OCI-LY1 (cell line): ENCODE measurements around the gene OR2Z1.

Source experiments
- H2AFZ ChIP-seq: fragments of 200-600 bp; sonication (generic), shearing (Covaris generic); 2 replicates; pipeline ENCODE4 v1.6.0; 2014; ENCODE audit warnings: antibody characterized with exemption, mild to moderate bottlenecking, low read length
- H3F3A ChIP-seq: fragments of 200-600 bp; sonication (generic), shearing (Covaris generic); 2 replicates; pipeline ENCODE4 v1.6.0; 2014; ENCODE audit warnings: mild to moderate bottlenecking, antibody characterized with exemption, low read length, moderate library complexity; ENCODE audit not compliant: insufficient read depth
- H3K27ac ChIP-seq: fragments of 200-600 bp; sonication (generic); 2 replicates; pipeline ENCODE4 v1.5.1; 2014; ENCODE audit warnings: low read length, mixed run types, mild to moderate bottlenecking, low read depth; ENCODE audit not compliant: poor library complexity, severe bottlenecking
- H3K27me3 ChIP-seq: fragments of 200-600 bp; sonication (generic); 2 replicates; pipeline ENCODE4 v1.6.0; 2014; ENCODE audit warnings: antibody characterized with exemption, mild to moderate bottlenecking, low read length, moderate library complexity; ENCODE audit not compliant: insufficient read depth
- H3K36me3 ChIP-seq: fragments of 200-600 bp; sonication (generic); 2 replicates; pipeline ENCODE4 v1.6.1; 2014; ENCODE audit warnings: mild to moderate bottlenecking, antibody characterized with exemption, low read length, moderate library complexity, mixed read lengths; ENCODE audit not compliant: insufficient read depth
- H3K4me1 ChIP-seq: fragments of 200-600 bp; sonication (generic); 2 replicates; pipeline ENCODE4 v1.5.1; 2014; ENCODE audit warnings: mild to moderate bottlenecking, low read length, moderate library complexity; ENCODE audit not compliant: insufficient read depth, severe bottlenecking
- H3K4me2 ChIP-seq: fragments of 200-600 bp; sonication (generic), shearing (Covaris generic); 2 replicates; pipeline ENCODE4 v1.6.1; 2014; ENCODE audit warnings: low read length
- H3K4me3 ChIP-seq: fragments of 200-600 bp; sonication (generic); 2 replicates; pipeline ENCODE4 v1.5.1; 2014; ENCODE audit warnings: low read length, low read depth, mild to moderate bottlenecking, mixed read lengths; ENCODE audit not compliant: poor library complexity, severe bottlenecking
- H3K79me2 ChIP-seq: fragments of 200-600 bp; shearing (Covaris generic); 2 replicates; pipeline ENCODE4 v1.6.1; 2016; ENCODE audit warnings: mixed run types, low read length, mixed read lengths; ENCODE audit not compliant: insufficient read depth
- H3K9ac ChIP-seq: fragments of 200-600 bp; sonication (generic), shearing (Covaris generic); 2 replicates; pipeline ENCODE4 v1.6.1; 2014; ENCODE audit warnings: mild to moderate bottlenecking, low read length, mixed read lengths
- H3K9me2 ChIP-seq: fragments of 200-600 bp; sonication (generic), shearing (Covaris generic); 2 replicates; pipeline ENCODE4 v1.6.1; 2014; ENCODE audit warnings: low read depth, mild to moderate bottlenecking, low read length, mixed read lengths
- H3K9me3 ChIP-seq: fragments of 200-600 bp; shearing (Covaris generic); 2 replicates; pipeline ENCODE4 v1.6.1; 2014; ENCODE audit warnings: low read length, mixed read lengths
- H4K20me1 ChIP-seq: fragments of 200-600 bp; sonication (generic), shearing (Covaris generic); 2 replicates; pipeline ENCODE4 v1.6.0; 2016; ENCODE audit warnings: mild to moderate bottlenecking, low read length; ENCODE audit not compliant: insufficient read depth
- CTCF ChIP-seq: fragments of 200-600 bp; sonication (generic), shearing (Covaris generic); IDR thresholded peaks from 2 replicates; pipeline ENCODE4 v1.5.1; 2017; ENCODE audit warnings: mild to moderate bottlenecking, antibody characterized with exemption, low read length, moderate library complexity, mixed read lengths
- EZH2 ChIP-seq: fragments of 200-600 bp; sonication (generic), shearing (Covaris generic); IDR thresholded peaks from 2 replicates; pipeline ENCODE4 v1.8.0; 2017; ENCODE audit warnings: borderline replicate concordance, mixed run types, mild to moderate bottlenecking, antibody characterized with exemption, low read length, moderate library complexity, mixed read lengths

The OR2Z1 gene, protein sequence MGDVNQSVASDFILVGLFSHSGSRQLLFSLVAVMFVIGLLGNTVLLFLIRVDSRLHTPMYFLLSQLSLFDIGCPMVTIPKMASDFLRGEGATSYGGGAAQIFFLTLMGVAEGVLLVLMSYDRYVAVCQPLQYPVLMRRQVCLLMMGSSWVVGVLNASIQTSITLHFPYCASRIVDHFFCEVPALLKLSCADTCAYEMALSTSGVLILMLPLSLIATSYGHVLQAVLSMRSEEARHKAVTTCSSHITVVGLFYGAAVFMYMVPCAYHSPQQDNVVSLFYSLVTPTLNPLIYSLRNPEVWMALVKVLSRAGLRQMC

DNA sequence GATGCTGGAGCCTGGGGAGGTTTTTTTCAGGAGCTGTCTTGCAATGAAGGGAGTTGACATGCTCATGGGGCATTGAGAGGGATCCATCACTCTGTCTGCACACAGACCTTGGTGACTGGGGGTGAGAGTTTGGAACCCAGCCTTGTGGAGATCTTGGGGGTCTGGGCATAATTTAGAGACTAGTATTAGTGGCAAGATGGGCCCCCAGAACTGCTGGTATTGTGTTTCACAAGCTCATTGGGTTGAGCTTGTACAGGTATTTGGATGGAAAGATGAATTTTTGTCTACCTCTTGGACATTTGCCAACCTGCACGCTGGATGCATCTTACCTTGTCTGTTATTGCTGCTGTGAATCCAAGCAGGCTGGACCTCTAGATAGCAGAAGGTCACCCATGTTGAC lies at the start of gene OR2Z1:
TSS of gene OR2Z1 (plus strand) at position 301 of the 400 bp plus-strand sequence. CDS start 9,395 bp downstream, outside the sequence.
- Histone ChIP-seq H4K20me1 (no peaks in the 10 kb centered on the region), H3K4me2 (no peak within 1 kb of the TSS), H3K79me2 (no peaks in the 10 kb centered on the region), H3K27me3 (no peaks in the 10 kb centered on the region), H3K36me3 (no peaks in the 10 kb centered on the region), H2AFZ (no peak within 1 kb of the TSS), H3K9me3 (no peaks in the 10 kb centered on the region), H3F3A (no peaks in the 10 kb centered on the region), H3K9ac (no peak within 1 kb of the TSS), H3K9me2 (no peaks in the 10 kb centered on the region), H3K27ac (no peak within 1 kb of the TSS), H3K4me3 (no peak within 1 kb of the TSS), H3K4me1 (no peaks in the 10 kb centered on the region)
- TF ChIP-seq EZH2 (no peak), CTCF (no peak)

DNA sequence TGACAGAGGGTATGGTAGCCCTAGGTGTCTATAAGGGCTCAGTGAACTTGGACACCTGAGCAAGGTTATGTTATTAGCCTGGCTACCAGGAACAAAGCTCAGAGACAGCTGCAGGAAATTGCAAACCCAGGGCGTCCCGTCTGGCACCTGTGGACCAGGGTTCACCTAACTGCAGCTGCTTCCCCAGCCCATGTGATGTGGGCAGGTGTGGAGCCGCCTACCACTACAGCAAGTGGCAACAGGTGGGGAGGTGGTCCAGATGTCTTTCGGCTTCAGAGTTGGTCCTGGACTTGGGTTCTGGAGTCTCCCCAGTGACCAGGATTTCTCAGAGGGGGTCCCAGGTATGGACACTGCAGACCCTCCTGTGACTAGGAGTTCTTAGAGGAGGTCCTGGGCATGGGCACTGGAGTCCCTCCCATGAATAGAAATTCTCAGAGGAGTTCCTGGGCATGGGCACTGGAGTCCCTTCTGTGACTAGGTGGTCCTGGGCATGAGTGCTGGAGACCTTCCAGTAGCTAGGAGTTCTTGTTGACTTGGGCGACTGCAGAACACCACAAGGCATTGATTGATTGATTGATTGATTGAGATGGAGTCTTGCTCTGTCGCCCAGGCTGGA lies 48.0 kb upstream of the OR2Z1 start:
- Histone ChIP-seq H3K4me3 (no peak overlapping the region), H3K9me3 (no peaks in the 10 kb centered on the region), H3K27ac (no peak overlapping the region), H3K4me2 (no peak overlapping the region), H3K4me1 (no peaks in the 10 kb centered on the region), H3K36me3 (no peaks in the 10 kb centered on the region), H3K27me3 (no peaks in the 10 kb centered on the region), H3K9me2 (no peaks in the 10 kb centered on the region), H3F3A (no peaks in the 10 kb centered on the region), H3K9ac (no peak overlapping the region), H4K20me1 (no peaks in the 10 kb centered on the region), H3K79me2 (no peaks in the 10 kb centered on the region), H2AFZ (no peak overlapping the region)
- no peak for TF ChIP-seq CTCF
- no peak for TF ChIP-seq EZH2

GRCh38 chr19:8675066-8675465 lies 46.4 kb upstream of the OR2Z1 start:
- Histone ChIP-seq H3K4me3 (no peak overlapping the region), H4K20me1 (no peaks in the 10 kb centered on the region), H3K79me2 (no peaks in the 10 kb centered on the region), H3K4me2 (no peak overlapping the region), H2AFZ (no peak overlapping the region), H3F3A (no peaks in the 10 kb centered on the region), H3K9me3 (no peaks in the 10 kb centered on the region), H3K9ac (no peak overlapping the region), H3K27ac (no peak overlapping the region), H3K27me3 (no peaks in the 10 kb centered on the region), H3K4me1 (no peaks in the 10 kb centered on the region), H3K36me3 (no peaks in the 10 kb centered on the region), H3K9me2 (no peaks in the 10 kb centered on the region)
- TF ChIP-seq CTCF = no peak
- TF ChIP-seq EZH2 = no peak
